Omental fat pad (tissue), 4 donors: ENCODE data around the gene STAT6. TPM values are rescaled to one million over a fixed set of nuclear protein-coding genes. Genes with fewer than 3 reads are reported as not detected.

Source experiments
- ATAC-seq: fragments of 150-250 bp; one replicate; pipeline ENCODE4 v1.9.1; 2016; ENCODE audit warnings: mild to moderate bottlenecking, moderate library complexity; ENCODE audit not compliant: low FRiP score
- DNase-seq: peaks from one replicate; pipeline ENCODE4 v3.0.0-alpha.2; 2019; ENCODE audit warnings: low spot score
- total RNA-seq, 4 donors: library from RNA; depleted of rRNA; stranded (reverse); fragments of >200 nt; gene quantifications; one replicate each; pipeline ENCODE4 v1.1.0, GENCODE V29; 2016
- TF ChIP-seq, protein P1 (sequence below), 3 donors: fragments of 450-650 bp; IDR thresholded peaks; one replicate each; pipeline ENCODE4 v1.5.1; 2016 to 2017; ENCODE audit warnings: antibody characterized with exemption in 3 of 3, mild to moderate bottlenecking in 3 of 3, moderate library complexity in 2 of 3

Gene STAT6, protein sequence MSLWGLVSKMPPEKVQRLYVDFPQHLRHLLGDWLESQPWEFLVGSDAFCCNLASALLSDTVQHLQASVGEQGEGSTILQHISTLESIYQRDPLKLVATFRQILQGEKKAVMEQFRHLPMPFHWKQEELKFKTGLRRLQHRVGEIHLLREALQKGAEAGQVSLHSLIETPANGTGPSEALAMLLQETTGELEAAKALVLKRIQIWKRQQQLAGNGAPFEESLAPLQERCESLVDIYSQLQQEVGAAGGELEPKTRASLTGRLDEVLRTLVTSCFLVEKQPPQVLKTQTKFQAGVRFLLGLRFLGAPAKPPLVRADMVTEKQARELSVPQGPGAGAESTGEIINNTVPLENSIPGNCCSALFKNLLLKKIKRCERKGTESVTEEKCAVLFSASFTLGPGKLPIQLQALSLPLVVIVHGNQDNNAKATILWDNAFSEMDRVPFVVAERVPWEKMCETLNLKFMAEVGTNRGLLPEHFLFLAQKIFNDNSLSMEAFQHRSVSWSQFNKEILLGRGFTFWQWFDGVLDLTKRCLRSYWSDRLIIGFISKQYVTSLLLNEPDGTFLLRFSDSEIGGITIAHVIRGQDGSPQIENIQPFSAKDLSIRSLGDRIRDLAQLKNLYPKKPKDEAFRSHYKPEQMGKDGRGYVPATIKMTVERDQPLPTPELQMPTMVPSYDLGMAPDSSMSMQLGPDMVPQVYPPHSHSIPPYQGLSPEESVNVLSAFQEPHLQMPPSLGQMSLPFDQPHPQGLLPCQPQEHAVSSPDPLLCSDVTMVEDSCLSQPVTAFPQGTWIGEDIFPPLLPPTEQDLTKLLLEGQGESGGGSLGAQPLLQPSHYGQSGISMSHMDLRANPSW
- 100 to 1,000 TPM; 112 to 234 (median 124) TPM for total RNA-seq

DNA sequence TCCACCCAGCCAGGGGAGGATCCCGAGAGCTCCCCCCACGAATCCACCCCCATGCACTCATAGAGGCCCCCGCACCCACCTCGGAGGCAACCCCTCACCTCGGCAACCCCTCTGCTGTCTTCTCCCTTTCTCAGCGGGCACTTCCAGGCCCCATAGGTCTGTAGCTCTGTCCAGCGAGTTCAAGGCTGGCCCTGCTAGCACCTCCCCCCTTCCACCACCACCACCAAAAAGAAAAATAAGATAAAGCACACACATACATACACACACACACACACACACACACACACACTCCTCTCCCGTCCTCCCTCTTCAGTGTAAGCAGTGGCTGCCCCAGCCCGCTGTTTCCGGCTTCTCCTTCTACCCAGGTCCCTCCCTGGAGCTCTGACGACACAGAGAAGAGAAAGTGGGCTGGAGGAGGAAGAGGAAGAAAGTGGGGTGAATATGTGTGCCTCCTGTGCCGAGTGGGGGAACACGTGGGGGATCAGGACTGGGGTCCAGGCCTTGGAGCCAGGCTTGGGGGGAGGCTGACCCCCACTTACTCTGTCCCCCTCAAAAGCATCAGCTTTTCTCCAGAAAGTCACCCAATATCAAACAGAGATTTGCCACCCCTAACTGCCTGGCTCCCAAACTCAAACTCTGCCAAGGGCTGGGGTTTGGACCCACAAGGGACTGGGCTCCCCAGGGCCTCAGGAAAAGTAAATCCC is at the start of gene STAT6:
TSS of gene STAT6 (minus strand) at position 332 of the 704 bp plus-strand sequence. CDS start 3,084 bp downstream, outside the sequence.
- peak; percentile 62 for DNase-seq
- peak; percentile 50 for ATAC-seq
- TF ChIP-seq, protein P1, sequence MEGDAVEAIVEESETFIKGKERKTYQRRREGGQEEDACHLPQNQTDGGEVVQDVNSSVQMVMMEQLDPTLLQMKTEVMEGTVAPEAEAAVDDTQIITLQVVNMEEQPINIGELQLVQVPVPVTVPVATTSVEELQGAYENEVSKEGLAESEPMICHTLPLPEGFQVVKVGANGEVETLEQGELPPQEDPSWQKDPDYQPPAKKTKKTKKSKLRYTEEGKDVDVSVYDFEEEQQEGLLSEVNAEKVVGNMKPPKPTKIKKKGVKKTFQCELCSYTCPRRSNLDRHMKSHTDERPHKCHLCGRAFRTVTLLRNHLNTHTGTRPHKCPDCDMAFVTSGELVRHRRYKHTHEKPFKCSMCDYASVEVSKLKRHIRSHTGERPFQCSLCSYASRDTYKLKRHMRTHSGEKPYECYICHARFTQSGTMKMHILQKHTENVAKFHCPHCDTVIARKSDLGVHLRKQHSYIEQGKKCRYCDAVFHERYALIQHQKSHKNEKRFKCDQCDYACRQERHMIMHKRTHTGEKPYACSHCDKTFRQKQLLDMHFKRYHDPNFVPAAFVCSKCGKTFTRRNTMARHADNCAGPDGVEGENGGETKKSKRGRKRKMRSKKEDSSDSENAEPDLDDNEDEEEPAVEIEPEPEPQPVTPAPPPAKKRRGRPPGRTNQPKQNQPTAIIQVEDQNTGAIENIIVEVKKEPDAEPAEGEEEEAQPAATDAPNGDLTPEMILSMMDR (IDR thresholded peaks at IDR 0.05), result no peak

DNA sequence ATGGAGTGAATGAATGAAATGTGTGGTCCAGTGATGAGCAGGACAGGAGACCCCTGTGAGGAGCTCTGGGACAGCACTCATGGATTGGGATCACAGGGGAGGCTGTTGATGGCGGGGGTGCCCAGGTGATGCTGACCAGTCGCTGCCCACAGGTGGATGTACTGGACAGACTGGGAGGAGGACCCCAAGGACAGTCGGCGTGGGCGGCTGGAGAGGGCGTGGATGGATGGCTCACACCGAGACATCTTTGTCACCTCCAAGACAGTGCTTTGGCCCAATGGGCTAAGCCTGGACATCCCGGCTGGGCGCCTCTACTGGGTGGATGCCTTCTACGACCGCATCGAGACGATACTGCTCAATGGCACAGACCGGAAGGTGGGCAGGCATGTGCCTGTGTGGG is 49.6 kb upstream of the STAT6 start:
- ATAC-seq, result no peak
- no peak for DNase-seq
- TF ChIP-seq, protein P1 (IDR thresholded peaks at IDR 0.05), result no peak

DNA sequence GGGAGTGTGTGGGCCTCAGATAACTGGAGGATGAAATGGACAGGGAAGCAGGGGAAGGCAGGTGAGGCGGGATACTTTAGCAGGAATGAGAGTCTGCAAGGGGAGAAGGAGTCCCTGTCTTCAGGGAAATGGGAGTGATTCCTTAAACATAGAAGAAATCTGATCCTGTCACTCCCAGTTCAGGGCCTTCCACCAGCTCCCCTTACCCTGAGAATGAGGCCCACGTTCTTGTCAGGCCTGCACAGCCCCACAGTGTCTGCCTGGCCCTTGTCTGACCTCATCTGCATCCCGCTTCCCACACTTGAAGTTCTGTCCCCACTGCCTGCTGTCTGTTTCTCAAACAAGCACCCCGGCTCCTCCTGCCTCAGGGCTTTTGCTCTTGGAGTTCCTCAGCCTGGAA is 48.9 kb upstream of the STAT6 start:
- DNase-seq, result no peak
- ATAC-seq, result no peak
- TF ChIP-seq, protein P1 (IDR thresholded peaks at IDR 0.05), result no peak

DNA sequence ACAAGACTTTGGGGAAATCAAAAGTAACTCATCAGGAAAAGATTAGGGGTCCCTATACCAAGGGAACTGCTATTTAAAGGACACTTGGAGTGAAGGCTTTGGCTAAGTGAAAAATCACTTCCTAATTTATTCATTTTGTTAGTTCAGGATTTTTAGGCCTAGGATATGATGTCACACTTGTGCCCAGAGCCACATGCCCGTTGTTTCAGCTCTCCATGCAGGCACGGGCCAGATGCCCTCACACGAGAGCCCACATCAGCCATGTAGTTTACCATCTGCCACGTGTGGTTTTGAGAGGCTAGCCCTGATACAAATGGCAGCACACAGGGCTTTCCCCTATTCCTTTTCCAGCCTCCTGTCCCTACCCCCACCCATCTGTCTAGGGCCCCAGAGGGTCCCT is 48.1 kb upstream of the STAT6 start:
- TF ChIP-seq, protein P1 (IDR thresholded peaks at IDR 0.05), result no peak
- ATAC-seq (no peak), DNase-seq (no peak)

DNA sequence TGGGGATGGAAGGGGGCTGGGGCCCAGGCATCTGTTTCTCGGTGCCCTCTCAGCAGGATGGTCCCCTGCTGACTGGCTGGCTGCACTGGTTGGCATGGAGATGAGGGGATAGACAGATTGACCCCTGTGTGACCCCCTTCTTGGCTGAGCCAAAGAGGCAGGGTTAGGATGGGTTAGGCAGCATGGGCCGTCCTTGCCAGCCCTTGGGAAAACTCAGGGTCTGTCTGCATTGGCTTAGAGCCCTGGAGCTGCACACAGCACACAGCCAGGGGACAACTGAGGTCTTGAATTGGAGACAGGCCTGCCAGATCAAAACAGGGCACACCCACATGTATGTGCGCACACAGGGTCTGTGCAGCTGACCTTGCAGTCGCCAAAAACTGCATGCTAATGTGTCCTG is 47.5 kb upstream of the STAT6 start:
- TF ChIP-seq, protein P1 (IDR thresholded peaks at IDR 0.05), result no peak
- DNase-seq (no peak), ATAC-seq (no peak)

DNA sequence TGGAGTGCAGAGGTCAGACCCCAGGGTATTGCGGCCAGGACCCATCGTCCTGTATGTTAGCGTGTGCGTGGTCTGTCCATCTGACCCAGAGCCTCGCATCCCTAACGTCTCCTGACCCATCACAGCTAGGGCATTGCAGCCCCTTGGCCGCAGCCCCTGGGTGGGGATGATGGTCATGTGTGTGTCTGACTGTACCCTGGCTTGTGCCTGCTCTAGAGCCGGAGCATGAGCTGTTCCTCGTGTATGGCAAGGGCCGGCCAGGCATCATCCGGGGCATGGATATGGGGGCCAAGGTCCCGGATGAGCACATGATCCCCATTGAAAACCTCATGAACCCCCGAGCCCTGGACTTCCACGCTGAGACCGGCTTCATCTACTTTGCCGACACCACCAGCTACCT is 47.0 kb upstream of the STAT6 start:
- TF ChIP-seq, protein P1 (IDR thresholded peaks at IDR 0.05), result no peak
- no peak for ATAC-seq
- DNase-seq, result no peak
